HepG2 (cell line): ENCODE results near the gene ZNF500. TPM values are rescaled to one million over a fixed set of nuclear protein-coding genes. Genes with fewer than 3 reads are reported as not detected.

ENCODE experiments used
- ATF7-NPFF ChIP-seq: sonication (generic); formaldehyde crosslinking; IDR thresholded peaks from 2 replicates; pipeline ENCODE4 v1.8.1; 2023; ENCODE audit warnings: mild to moderate bottlenecking, low read depth, missing genetic modification reagents, moderate library complexity
- CSRNP1 ChIP-seq: sonication (generic); formaldehyde crosslinking; IDR thresholded peaks from 2 replicates; pipeline ENCODE4 v1.8.1; 2023; ENCODE audit warnings: mild to moderate bottlenecking, missing genetic modification reagents
- DDIT3 ChIP-seq: sonication (generic); formaldehyde crosslinking; IDR thresholded peaks from 2 replicates; pipeline ENCODE4 v1.4.0; 2020; ENCODE audit warnings: mild to moderate bottlenecking, missing genetic modification reagents
- EHMT2 ChIP-seq: fragments of 200-600 bp; sonication (generic); IDR thresholded peaks from 2 replicates; pipeline ENCODE4 v1.7.0; 2017; ENCODE audit warnings: antibody characterized with exemption, low read depth, low read length, borderline replicate concordance
- FOXA3 ChIP-seq: IDR thresholded peaks from 2 replicates; pipeline ENCODE4 v1.6.1; 2016; ENCODE audit warnings: missing genetic modification reagents, missing compliant biosample characterization
- HMG20A ChIP-seq: IDR thresholded peaks from 2 replicates; pipeline ENCODE4 v1.6.1; 2016; ENCODE audit warnings: borderline replicate concordance
- MAF1 ChIP-seq: sonication (generic); formaldehyde crosslinking; IDR thresholded peaks from 2 replicates; pipeline ENCODE4 v1.5.0; 2020; ENCODE audit warnings: missing genetic modification reagents, borderline replicate concordance
- MXD4 ChIP-seq: IDR thresholded peaks from 2 replicates; pipeline ENCODE4 v1.6.1; 2016; ENCODE audit warnings: mild to moderate bottlenecking, missing biosample characterization, missing genetic modification reagents
- NFKB2 ChIP-seq: sonication (generic); formaldehyde crosslinking; IDR thresholded peaks from 2 replicates; pipeline ENCODE4 v1.4.0; 2020; ENCODE audit warnings: missing genetic modification reagents, borderline replicate concordance
- NR2F2 ChIP-seq: IDR thresholded peaks from 2 replicates; pipeline ENCODE4 v1.6.1; 2012; ENCODE audit warnings: low read depth, inconsistent platforms, borderline replicate concordance
- PREB ChIP-seq: sonication (generic); formaldehyde crosslinking; IDR thresholded peaks from 2 replicates; pipeline ENCODE4 v1.4.0; 2020; ENCODE audit warnings: missing genetic modification reagents
- RCOR2 ChIP-seq: IDR thresholded peaks from 2 replicates; pipeline ENCODE4 v1.6.1; 2016; ENCODE audit warnings: missing biosample characterization, missing genetic modification reagents
- RXRB ChIP-seq: IDR thresholded peaks from 2 replicates; pipeline ENCODE4 v1.6.1; 2016; ENCODE audit warnings: borderline replicate concordance, missing genetic modification reagents, missing compliant biosample characterization
- SATB2 ChIP-seq: sonication (generic); formaldehyde crosslinking; IDR thresholded peaks from 2 replicates; pipeline ENCODE4 v1.5.0; 2020; ENCODE audit warnings: missing genetic modification reagents
- SRF ChIP-seq: IDR thresholded peaks from 2 replicates; pipeline ENCODE4 v1.6.1; 2011; ENCODE audit warnings: mild to moderate bottlenecking, low read depth, low read length, moderate library complexity
- SSRP1 ChIP-seq: IDR thresholded peaks from 2 replicates; pipeline ENCODE4 v1.6.1; 2016; ENCODE audit warnings: control low read depth
- ZMYM2 ChIP-seq: sonication (generic); formaldehyde crosslinking; IDR thresholded peaks from 2 replicates; pipeline ENCODE4 v1.8.0; 2022; ENCODE audit warnings: mild to moderate bottlenecking, missing genetic modification reagents
- ZNF124 ChIP-seq: sonication (generic); formaldehyde crosslinking; IDR thresholded peaks from 2 replicates; pipeline ENCODE4 v1.4.0; 2020; ENCODE audit warnings: missing genetic modification reagents
- ZNF160 ChIP-seq: sonication (generic); formaldehyde crosslinking; IDR thresholded peaks from 2 replicates; pipeline ENCODE4 v1.8.0; 2022; ENCODE audit warnings: mild to moderate bottlenecking, inconsistent platforms, missing genetic modification reagents
- ZNF350 ChIP-seq: sonication (generic); formaldehyde crosslinking; IDR thresholded peaks from 2 replicates; pipeline ENCODE4 v1.4.0; 2020; ENCODE audit warnings: mild to moderate bottlenecking, low read depth, missing genetic modification reagents, borderline replicate concordance
- ZNF382 ChIP-seq: sonication (generic); formaldehyde crosslinking; IDR thresholded peaks from 2 replicates; pipeline ENCODE4 v1.5.0; 2020; ENCODE audit warnings: missing genetic modification reagents, mild to moderate bottlenecking, borderline replicate concordance
- ZNF781 ChIP-seq: sonication (generic); formaldehyde crosslinking; IDR thresholded peaks from 2 replicates; pipeline ENCODE4 v1.5.1; 2020; ENCODE audit warnings: borderline replicate concordance, mild to moderate bottlenecking, missing genetic modification reagents; ENCODE audit errors: not compliant biosample characterization
- polyA plus RNA-seq, 8 experiments: library from polyadenylated mRNA; depleted of rRNA in 3 of 8; stranded (reverse) in 7 of 8; unstranded in 1 of 8; fragments of >200 nt; fragmentation: Illumina TruSeq in 4 of 8; extraction: Trizol in 4 of 8; gene quantifications; 2 replicates each; pipeline versions ENCODE4 v1.2.1 to v1.2.3, GENCODE V29; 2011 to 2016; ENCODE audit warnings: low read depth in 4 of 8, missing spikeins in 1 of 8, mixed read lengths in 1 of 8; ENCODE audit not compliant: insufficient read depth in 1 of 8
- total RNA-seq, 5 experiments: library from RNA; depleted of rRNA; stranded (reverse); fragments of >200 nt; fragmentation: Illumina TruSeq; extraction: Trizol; gene quantifications; 2 replicates each; pipeline ENCODE4 v1.2.3, GENCODE V29; 2016; ENCODE audit warnings: low read depth in 1 of 5
- TF ChIP-seq, protein P1 (sequence below): IDR thresholded peaks from 2 replicates; pipeline ENCODE4 v1.6.1; 2016; ENCODE audit warnings: mild to moderate bottlenecking
- TF ChIP-seq, protein P2 (sequence below): sonication (generic); formaldehyde crosslinking; IDR thresholded peaks from 2 replicates; pipeline ENCODE4 v1.4.0; 2020; ENCODE audit warnings: mild to moderate bottlenecking, missing genetic modification reagents

Gene ZNF500
- total and polyA plus RNA-seq, 2 of the 13 experiments (the other 11 are each of a cell fraction or from before 2014, with no cell fraction given), result 6.1 to 12.2 TPM

DNA sequence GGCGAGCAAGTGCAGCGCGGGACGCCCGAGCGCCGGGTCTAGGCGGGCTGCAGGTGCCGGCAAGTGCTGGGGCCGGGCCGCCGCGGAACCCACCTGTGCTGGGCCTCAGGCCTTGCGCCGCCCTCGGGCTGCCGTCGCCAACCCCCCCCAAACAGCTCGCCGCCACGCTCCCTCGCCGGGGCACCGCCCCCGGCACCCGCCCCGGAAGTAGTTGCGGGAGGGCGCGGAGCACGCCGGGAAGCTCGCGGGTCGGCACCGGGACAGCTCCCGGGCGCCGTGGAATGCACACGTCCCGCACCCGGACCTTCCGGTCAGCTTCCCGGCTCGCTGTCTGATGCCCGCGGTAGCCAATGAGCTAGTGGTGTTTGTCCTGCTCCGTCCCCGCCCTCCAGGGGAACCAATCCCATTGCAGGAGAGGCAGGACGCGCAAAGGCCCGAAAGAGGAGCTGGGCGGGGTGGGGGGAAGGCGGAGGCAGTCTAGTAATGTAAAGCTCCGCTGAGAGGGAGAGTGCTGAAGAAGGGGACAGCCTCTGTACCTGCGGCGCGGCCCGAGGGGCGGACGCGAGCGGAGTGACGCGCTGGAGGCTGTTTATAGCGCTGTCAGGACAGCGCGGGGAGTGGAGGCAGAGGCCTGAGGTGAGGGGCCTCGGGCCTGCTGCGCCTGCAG, 32.8 kb downstream of the ZNF500 start, which contains the start of the genes ANKS3 and DNAAF8 (continued):
- TF ChIP-seq, protein P1, sequence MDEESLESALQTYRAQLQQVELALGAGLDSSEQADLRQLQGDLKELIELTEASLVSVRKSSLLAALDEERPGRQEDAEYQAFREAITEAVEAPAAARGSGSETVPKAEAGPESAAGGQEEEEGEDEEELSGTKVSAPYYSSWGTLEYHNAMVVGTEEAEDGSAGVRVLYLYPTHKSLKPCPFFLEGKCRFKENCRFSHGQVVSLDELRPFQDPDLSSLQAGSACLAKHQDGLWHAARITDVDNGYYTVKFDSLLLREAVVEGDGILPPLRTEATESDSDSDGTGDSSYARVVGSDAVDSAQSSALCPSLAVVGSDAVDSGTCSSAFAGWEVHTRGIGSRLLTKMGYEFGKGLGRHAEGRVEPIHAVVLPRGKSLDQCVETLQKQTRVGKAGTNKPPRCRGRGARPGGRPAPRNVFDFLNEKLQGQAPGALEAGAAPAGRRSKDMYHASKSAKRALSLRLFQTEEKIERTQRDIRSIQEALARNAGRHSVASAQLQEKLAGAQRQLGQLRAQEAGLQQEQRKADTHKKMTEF (CRISPR knock-in tag), result peak; percentile 85; the same call in 1 of the 2 replicates
- TF ChIP-seq SRF (no peak), ZNF124 (CRISPR knock-in tag) (peak; percentile 33; the same call in 1 of the 2 replicates), MAF1 (CRISPR knock-in tag) (no peak; the same call in 1 of the 2 replicates), SSRP1 (CRISPR knock-in tag) (no peak), ATF7-NPFF (CRISPR knock-in tag) (peak; percentile 79), ZNF382 (CRISPR knock-in tag) (no peak), HMG20A (CRISPR knock-in tag) (no peak; the same call in 1 of the 2 replicates), SATB2 (CRISPR knock-in tag) (no peak), ZMYM2 (CRISPR knock-in tag) (no peak), NFKB2 (CRISPR knock-in tag) (0 out of 2 replicates have a peak, but pooled peaks have one; percentile 61), FOXA3 (CRISPR knock-in tag) (peak; percentile 61; the same call in 1 of the 2 replicates), ZNF160 (CRISPR knock-in tag) (peak; percentile 64; the same call in 1 of the 2 replicates), EHMT2 (no peak), CSRNP1 (CRISPR knock-in tag) (peak; percentile 46; the same call in 1 of the 2 replicates), ZNF350 (0 out of 2 replicates have a peak, but pooled peaks have one; percentile 0), ZNF781 (no peak), PREB (CRISPR knock-in tag) (no peak), RCOR2 (CRISPR knock-in tag) (no peak), RXRB (CRISPR knock-in tag) (peak; percentile 19; the same call in 1 of the 2 replicates), DDIT3 (CRISPR knock-in tag) (no peak), MXD4 (peak; percentile 86), NR2F2 (no peak)
- TF ChIP-seq, protein P2, sequence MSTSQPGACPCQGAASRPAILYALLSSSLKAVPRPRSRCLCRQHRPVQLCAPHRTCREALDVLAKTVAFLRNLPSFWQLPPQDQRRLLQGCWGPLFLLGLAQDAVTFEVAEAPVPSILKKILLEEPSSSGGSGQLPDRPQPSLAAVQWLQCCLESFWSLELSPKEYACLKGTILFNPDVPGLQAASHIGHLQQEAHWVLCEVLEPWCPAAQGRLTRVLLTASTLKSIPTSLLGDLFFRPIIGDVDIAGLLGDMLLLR (CRISPR knock-in tag), result peak; percentile 96
